ENCODE measurements around the gene SATB1. TPM values are rescaled to one million over a fixed set of nuclear protein-coding genes. Genes with fewer than 3 reads are reported as not detected.

SATB1 gene
- total RNA-seq, 1 donor from 2014 or later = 2.0 TPM

DNA sequence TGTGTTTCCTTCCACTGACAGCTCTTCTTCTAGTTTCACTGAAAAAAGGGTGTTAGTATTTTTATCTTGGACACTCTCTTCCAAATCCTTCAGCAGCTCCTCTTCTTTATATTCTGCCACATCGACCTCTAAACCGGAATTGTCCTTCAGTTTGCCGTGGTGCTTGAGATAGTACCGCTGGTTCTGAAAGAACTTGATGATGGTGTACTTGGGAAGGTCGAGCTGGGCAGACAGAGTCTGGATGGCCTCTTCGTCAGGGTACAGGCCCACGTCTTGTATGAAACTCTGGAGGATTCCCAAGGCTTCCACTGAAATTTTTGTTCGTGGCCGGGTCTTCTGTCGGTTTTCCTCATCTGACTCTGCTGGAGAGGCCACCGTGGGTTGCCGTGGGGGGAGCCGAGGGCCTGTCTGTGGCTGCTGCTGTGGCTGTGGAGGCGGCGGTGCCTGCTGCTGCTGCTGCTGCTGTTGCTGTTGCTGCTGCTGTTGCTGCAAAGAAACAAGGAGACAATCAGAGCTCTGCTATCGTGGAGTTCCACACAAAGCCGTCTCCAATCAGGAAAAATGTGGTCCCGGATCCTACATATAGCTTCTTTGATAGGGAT lies 75.8 kb downstream of the SATB1 start:
- TF ChIP-seq, protein P1, sequence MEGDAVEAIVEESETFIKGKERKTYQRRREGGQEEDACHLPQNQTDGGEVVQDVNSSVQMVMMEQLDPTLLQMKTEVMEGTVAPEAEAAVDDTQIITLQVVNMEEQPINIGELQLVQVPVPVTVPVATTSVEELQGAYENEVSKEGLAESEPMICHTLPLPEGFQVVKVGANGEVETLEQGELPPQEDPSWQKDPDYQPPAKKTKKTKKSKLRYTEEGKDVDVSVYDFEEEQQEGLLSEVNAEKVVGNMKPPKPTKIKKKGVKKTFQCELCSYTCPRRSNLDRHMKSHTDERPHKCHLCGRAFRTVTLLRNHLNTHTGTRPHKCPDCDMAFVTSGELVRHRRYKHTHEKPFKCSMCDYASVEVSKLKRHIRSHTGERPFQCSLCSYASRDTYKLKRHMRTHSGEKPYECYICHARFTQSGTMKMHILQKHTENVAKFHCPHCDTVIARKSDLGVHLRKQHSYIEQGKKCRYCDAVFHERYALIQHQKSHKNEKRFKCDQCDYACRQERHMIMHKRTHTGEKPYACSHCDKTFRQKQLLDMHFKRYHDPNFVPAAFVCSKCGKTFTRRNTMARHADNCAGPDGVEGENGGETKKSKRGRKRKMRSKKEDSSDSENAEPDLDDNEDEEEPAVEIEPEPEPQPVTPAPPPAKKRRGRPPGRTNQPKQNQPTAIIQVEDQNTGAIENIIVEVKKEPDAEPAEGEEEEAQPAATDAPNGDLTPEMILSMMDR (conservative IDR thresholded peaks at IDR 0.05; ENCODE audit: low read depth, low read length) = no peak
- DNase-seq (ENCODE audit: low read depth) = no peak
- no peak overlapping the region for H3K4me3 ChIP-seq (ENCODE audit: low read depth, low read length)

DNA sequence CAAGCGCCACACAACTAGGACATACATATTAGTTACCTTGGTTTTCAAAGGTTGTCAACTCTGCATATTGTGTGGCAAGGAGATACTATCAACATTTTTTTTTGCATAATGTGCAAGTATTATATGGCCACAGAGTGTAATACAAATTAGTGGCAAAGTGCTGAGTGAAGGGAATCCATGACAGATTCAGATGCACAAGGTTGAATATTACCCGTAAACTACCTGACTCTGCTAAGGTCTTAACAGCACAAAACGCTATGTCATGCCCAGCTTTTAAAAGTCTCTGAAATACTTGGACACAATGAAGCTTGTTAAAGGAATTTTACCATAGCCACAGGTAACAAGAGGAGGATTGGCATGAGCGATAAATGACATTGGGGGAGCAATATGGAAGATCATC lies 79.0 kb downstream of the SATB1 start:
- TF ChIP-seq, protein P1 (conservative IDR thresholded peaks at IDR 0.05; ENCODE audit: low read depth, low read length) = no peak
- H3K4me3 ChIP-seq (ENCODE audit: low read depth, low read length) = no peak overlapping the region
- DNase-seq (ENCODE audit: low read depth) = no peak

DNA sequence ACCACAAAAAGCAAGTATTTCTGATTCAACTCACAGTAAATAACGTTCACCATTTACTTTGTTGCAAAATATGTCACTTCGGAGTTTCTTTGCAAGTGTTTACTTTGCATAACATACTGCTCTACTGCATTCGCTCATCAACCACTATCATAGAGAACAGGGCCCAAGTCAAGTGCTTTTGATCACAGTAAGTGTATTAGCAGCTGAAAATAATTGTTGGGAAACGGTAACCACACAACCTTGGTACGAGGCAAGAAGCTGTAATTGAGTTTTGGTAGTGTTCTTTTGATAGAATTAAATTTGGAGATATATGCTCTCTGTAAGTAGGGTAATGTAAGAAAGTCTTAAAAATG lies 80.1 kb downstream of the SATB1 start:
- DNase-seq (ENCODE audit: low read depth) = no peak
- H3K4me3 ChIP-seq (ENCODE audit: low read depth, low read length) = no peak overlapping the region
- TF ChIP-seq, protein P1 (conservative IDR thresholded peaks at IDR 0.05; ENCODE audit: low read depth, low read length) = no peak

DNA sequence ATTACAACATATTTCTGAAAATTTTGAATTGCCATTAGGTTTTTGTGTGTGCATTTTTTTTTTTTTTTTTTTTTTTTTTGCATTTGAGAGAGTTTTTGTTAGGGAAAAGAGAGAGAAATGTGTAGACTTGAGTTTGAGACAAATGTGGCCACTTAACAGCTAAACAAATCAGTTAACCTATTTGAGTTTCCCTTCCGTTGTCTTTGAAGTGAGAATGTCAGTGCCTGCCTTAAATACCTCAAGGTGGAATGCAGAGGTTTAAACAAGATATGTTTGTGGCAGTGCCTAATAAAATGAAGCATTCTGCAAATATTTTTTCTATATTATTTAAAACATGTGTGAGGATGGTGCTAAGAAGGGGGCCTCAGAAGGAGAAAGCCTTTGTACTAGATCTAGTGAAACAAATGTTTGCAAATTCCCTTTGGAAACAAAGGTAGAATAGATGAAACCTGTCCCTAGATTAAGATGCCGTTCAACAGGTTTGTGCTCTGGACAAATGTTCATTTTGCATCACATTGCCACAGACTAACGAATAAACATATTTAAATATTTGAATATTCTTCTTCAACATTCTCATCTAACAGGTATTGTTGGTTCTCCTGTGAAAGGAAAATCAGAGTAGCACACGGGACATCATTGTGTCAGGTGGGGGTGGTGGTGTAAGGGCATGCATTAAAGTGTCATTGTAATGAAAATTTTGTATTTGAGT lies 80.7 kb downstream of the SATB1 start:
- H3K4me3 ChIP-seq (ENCODE audit: low read depth, low read length) = no peak overlapping the region
- TF ChIP-seq, protein P1 (conservative IDR thresholded peaks at IDR 0.05; ENCODE audit: low read depth, low read length) = no peak
- no peak for DNase-seq (ENCODE audit: low read depth)

DNA sequence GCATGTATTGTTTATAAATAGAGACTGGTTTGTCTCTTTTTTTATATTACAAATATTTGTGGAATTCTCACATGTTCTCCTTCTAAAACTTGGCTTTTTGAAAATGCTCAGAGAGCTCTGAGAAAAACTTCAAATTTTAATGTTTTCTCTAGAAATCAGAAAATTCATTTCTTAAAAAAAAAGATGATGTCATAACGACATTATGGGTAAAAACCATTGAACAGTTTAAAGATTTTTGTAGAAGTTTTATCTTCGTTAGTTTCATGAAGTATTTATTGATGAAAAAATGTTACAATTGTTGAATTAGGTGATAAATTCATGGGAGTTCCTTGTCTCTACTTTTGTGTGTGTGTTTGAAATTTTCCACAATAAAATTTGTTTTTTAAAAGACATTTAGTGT lies 81.3 kb downstream of the SATB1 start:
- TF ChIP-seq, protein P1 (conservative IDR thresholded peaks at IDR 0.05; ENCODE audit: low read depth, low read length) = no peak
- DNase-seq (ENCODE audit: low read depth) = no peak
- no peak overlapping the region for H3K4me3 ChIP-seq (ENCODE audit: low read depth, low read length)

DNA sequence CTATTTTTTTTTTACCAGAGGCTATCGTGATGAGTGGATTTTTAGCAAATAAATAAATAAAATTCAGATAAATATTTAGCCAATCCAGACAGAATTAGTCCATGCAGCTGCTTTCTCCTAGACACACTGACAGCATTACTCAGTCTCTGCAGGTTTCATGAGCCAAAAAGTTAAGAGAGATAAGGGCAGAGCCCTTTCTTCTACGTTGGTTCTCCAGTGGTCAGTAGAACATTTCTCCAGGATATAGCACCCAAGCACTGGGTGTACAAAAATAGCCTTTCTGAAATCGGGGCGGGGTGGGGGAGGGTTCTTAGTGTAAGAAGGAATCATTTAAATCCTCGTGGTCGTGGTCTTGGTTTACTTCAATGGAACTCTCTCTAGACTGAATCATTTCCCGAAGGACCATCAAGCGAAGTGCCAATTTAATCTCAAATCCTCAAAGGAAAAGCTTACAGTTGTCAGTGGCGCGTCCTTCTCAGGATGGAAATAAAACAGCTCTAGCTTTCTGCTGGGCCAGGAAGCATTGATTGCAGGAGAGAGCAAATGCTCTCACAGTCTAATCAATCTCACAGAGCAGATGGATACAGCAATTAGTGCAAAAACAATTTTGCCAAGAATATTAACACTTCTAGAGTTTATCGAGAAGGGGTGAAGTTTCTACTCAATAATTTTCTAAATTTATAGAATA lies 86.2 kb downstream of the SATB1 start:
- DNase-seq (ENCODE audit: low read depth) = no peak
- no peak overlapping the region for H3K4me3 ChIP-seq (ENCODE audit: low read depth, low read length)
- TF ChIP-seq, protein P1 (conservative IDR thresholded peaks at IDR 0.05; ENCODE audit: low read depth, low read length) = no peak

All from epithelial cell of proximal tubule (primary cell).